ENCODE results near the gene FER.
"Not testable (repeated sequence)": the region's sequence is repeated elsewhere in the genome, so short reads cannot be mapped to it uniquely, and the experiment has no call there.

Gene FER

GRCh38 chr5:108869066-108869465 is 121.4 kb downstream of the FER start:
- no peaks in the 10 kb centered on the region for H4K20me1 ChIP-seq

GRCh38 chr5:108876451-108876850 is 128.8 kb downstream of the FER start:
- no peak overlapping the region for H3K9ac ChIP-seq
- no peaks in the 10 kb centered on the region for H4K20me1 ChIP-seq
- H3K4me2 ChIP-seq, result no peak overlapping the region
- no peaks in the 10 kb centered on the region for H3K27me3 ChIP-seq
- H3K9me3 ChIP-seq (replicated peaks in 1 of 11), result peaks cover 5 to 9% (median 6%) of the 10 kb centered on the region in 11 experiments; a peak in 16 of 22 replicates
- peaks cover 0 to 25% (median 0%) of the 10 kb centered on the region in 11 experiments; a peak in 7 of 22 replicates for H3K36me3 ChIP-seq
- no peaks in the 10 kb centered on the region for H3K4me1 ChIP-seq
- no peak for TF ChIP-seq Cebpa-rat (IDR thresholded peaks at IDR 0.05)
- no peak overlapping the region for H3K4me3 ChIP-seq
- no peak overlapping the region for H3K27ac ChIP-seq

More at GRCh38 chr5:108869066-108869465, 121.4 kb downstream of the FER start:
- no peak overlapping the region; a peak in 1 of 22 replicates for H3K27ac ChIP-seq
- H3K27me3 ChIP-seq, result no peaks in the 10 kb centered on the region
- H3K4me2 ChIP-seq, result peak overlapping the region in 1 of 11 experiments; percentile 49; a peak in 1 of 22 replicates
- peaks cover 0 to 19% (median 5%) of the 10 kb centered on the region in 11 experiments; a peak in 11 of 22 replicates for H3K9me3 ChIP-seq (replicated peaks in 1 of 11)
- no peak overlapping the region for H3K4me3 ChIP-seq
- peaks cover 0 to 35% (median 0%) of the 10 kb centered on the region in 11 experiments; a peak in 5 of 22 replicates for H3K36me3 ChIP-seq
- no peak overlapping the region for H3K9ac ChIP-seq
- peaks cover 0 to 27% (median 13%) of the 10 kb centered on the region in 10 experiments; a peak in 13 of 20 replicates for H3K4me1 ChIP-seq
- TF ChIP-seq Cebpa-rat (IDR thresholded peaks at IDR 0.05), result no peak

- no peaks in the 10 kb centered on the region for H3K4me1 ChIP-seq
- no peak overlapping the region for H3K9ac ChIP-seq
- peaks cover 0 to 18% (median 0%) of the 10 kb centered on the region in 11 experiments; a peak in 7 of 22 replicates for H3K36me3 ChIP-seq
- no peaks in the 10 kb centered on the region for H3K27me3 ChIP-seq
- H4K20me1 ChIP-seq, result no peaks in the 10 kb centered on the region
- no peak overlapping the region for H3K4me3 ChIP-seq
- no peak for TF ChIP-seq Cebpa-rat (IDR thresholded peaks at IDR 0.05)
- H3K4me2 ChIP-seq, result no peak overlapping the region
- H3K27ac ChIP-seq, result no peak overlapping the region
- peaks cover 5 to 12% (median 8%) of the 10 kb centered on the region in 11 experiments; a peak in 16 of 22 replicates for H3K9me3 ChIP-seq (replicated peaks in 1 of 11)
Measured at GRCh38 chr5:108878756-108879155, 131.1 kb downstream of the FER start.

GRCh38 chr5:108881133-108881532 is 133.4 kb downstream of the FER start:
- H3K27me3 ChIP-seq, result no peaks in the 10 kb centered on the region
- no peak overlapping the region for H3K9ac ChIP-seq
- H3K4me2 ChIP-seq, result no peak overlapping the region
- no peak overlapping the region for H3K27ac ChIP-seq
- no peak for TF ChIP-seq Cebpa-rat (IDR thresholded peaks at IDR 0.05)
- peaks cover 0 to 10% (median 0%) of the 10 kb centered on the region in 10 experiments; a peak in 4 of 20 replicates for H3K4me1 ChIP-seq
- no peak overlapping the region for H3K4me3 ChIP-seq
- H3K36me3 ChIP-seq, result peaks cover 0 to 24% (median 0%) of the 10 kb centered on the region in 11 experiments; a peak in 7 of 22 replicates
- H3K9me3 ChIP-seq (replicated peaks in 1 of 11), result peaks cover 5 to 12% (median 8%) of the 10 kb centered on the region in 11 experiments; a peak in 16 of 22 replicates
- no peaks in the 10 kb centered on the region for H4K20me1 ChIP-seq

- H3K4me2 ChIP-seq, result peak overlapping the region in 3 of 11 experiments; percentile 10 to 29 (median 21); a peak in 3 of 22 replicates
Measured at GRCh38 chr5:108884736-108885135, 137.0 kb downstream of the FER start.

GRCh38 chr5:108898257-108898656 is 150.6 kb downstream of the FER start:
- peaks cover 0 to 19% (median 0%) of the 10 kb centered on the region in 11 experiments; a peak in 5 of 22 replicates for H3K36me3 ChIP-seq
- H3K4me2 ChIP-seq, result no peak overlapping the region
- H3K4me1 ChIP-seq, result no peaks in the 10 kb centered on the region; a peak in 1 of 20 replicates
- peaks cover 0 to 14% (median 7%) of the 10 kb centered on the region in 11 experiments; a peak in 10 of 22 replicates for H3K9me3 ChIP-seq (replicated peaks in 1 of 11)
- H3K4me3 ChIP-seq, result no peak overlapping the region
- no peaks in the 10 kb centered on the region for H3K27me3 ChIP-seq
- no peak overlapping the region for H3K27ac ChIP-seq
- no peak for TF ChIP-seq Cebpa-rat (IDR thresholded peaks at IDR 0.05)
- no peaks in the 10 kb centered on the region for H4K20me1 ChIP-seq
- H3K9ac ChIP-seq, result no peak overlapping the region

More at GRCh38 chr5:108884736-108885135, 137.0 kb downstream of the FER start:
- Histone ChIP-seq H3K9ac (no peak overlapping the region), H3K9me3 (replicated peaks in 1 of 11) (peaks cover 5 to 12% (median 8%) of the 10 kb centered on the region in 11 experiments; a peak in 16 of 22 replicates), H3K4me1 (peaks cover 0 to 10% (median 0%) of the 10 kb centered on the region in 10 experiments; a peak in 4 of 20 replicates), H3K4me3 (no peak overlapping the region), H3K27ac (no peak overlapping the region; a peak in 1 of 22 replicates), H4K20me1 (no peaks in the 10 kb centered on the region), H3K36me3 (peaks cover 0 to 28% (median 0%) of the 10 kb centered on the region in 11 experiments; a peak in 7 of 22 replicates), H3K27me3 (no peaks in the 10 kb centered on the region)
- no peak for TF ChIP-seq Cebpa-rat (IDR thresholded peaks at IDR 0.05)

GRCh38 chr5:108898707-108899106 is 151.0 kb downstream of the FER start:
- Histone ChIP-seq H3K4me3 (no peak overlapping the region), H3K4me1 (no peaks in the 10 kb centered on the region; a peak in 1 of 20 replicates), H3K36me3 (peaks cover 0 to 19% (median 0%) of the 10 kb centered on the region in 11 experiments; a peak in 5 of 22 replicates), H3K9me3 (replicated peaks in 1 of 11) (peaks cover 0 to 12% (median 7%) of the 10 kb centered on the region in 11 experiments; a peak in 10 of 22 replicates), H3K27ac (no peak overlapping the region), H4K20me1 (no peaks in the 10 kb centered on the region), H3K4me2 (no peak overlapping the region), H3K27me3 (no peaks in the 10 kb centered on the region), H3K9ac (no peak overlapping the region)
- TF ChIP-seq Cebpa-rat (IDR thresholded peaks at IDR 0.05), result no peak

- H3K27me3 ChIP-seq; H3K4me1 ChIP-seq; H4K20me1 ChIP-seq; H3K4me2 ChIP-seq; H3K4me3 ChIP-seq; H3K27ac ChIP-seq; H3K9ac ChIP-seq; H3K9me3 ChIP-seq (replicated peaks in 1 of 11): not testable (repeated sequence)
- peaks cover 0 to 15% (median 0%) of the 10 kb centered on the region in 11 experiments; a peak in 5 of 22 replicates for H3K36me3 ChIP-seq
Measured at GRCh38 chr5:108899244-108899643, 151.5 kb downstream of the FER start.

- no peaks in the 10 kb centered on the region for H4K20me1 ChIP-seq
- no peak overlapping the region for H3K4me2 ChIP-seq
- peaks cover 0 to 9% (median 0%) of the 10 kb centered on the region in 11 experiments; a peak in 2 of 22 replicates for H3K36me3 ChIP-seq
- H3K27me3 ChIP-seq, result no peaks in the 10 kb centered on the region
- H3K9me3 ChIP-seq (replicated peaks in 1 of 11), result no peaks in the 10 kb centered on the region
- H3K4me1 ChIP-seq, result no peaks in the 10 kb centered on the region; a peak in 1 of 20 replicates
- TF ChIP-seq Cebpa-rat (IDR thresholded peaks at IDR 0.05), result no peak
- no peak overlapping the region for H3K27ac ChIP-seq
- no peak overlapping the region for H3K9ac ChIP-seq
- H3K4me3 ChIP-seq, result no peak overlapping the region
Measured at GRCh38 chr5:108900668-108901067, 153.0 kb downstream of the FER start.

Measured in BLaER1 treated with 17β-estradiol and CSF1 and Interleukin-3, amounts not matched to agents 10 nM and 100 nM (cell line).